22Rv1 (cell line): ENCODE data around the gene IGF1R.

ENCODE experiments used
- ZFX ChIP-seq: fragments of 450-650 bp; IDR thresholded peaks from 2 replicates; pipeline ENCODE4 v1.6.1; 2017; ENCODE audit warnings: antibody characterized with exemption, borderline replicate concordance
- TF ChIP-seq, protein P1 (sequence below): fragments of 450-650 bp; IDR thresholded peaks from 2 replicates; pipeline ENCODE4 v1.5.1; 2017; ENCODE audit warnings: mild to moderate bottlenecking

DNA sequence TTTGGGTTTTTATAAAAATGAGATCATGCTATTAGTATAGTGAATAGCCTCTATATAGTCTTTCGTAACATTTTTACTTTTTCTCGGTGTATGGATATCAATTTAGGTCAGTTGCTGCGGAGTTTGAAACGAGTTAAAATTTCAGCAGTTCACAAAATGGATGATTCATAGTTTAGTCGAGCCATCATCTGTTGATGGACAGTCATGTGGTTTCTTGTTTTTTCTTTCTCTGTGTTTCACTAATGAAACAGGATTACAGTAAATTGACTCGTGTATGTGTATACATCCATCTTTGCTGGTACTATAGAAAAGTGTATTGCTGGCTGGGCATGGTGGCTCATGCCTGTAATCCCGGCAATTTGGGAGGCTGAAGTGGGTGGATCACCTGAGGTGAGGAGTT lies 106.8 kb downstream of the IGF1R start:
- TF ChIP-seq, protein P1, sequence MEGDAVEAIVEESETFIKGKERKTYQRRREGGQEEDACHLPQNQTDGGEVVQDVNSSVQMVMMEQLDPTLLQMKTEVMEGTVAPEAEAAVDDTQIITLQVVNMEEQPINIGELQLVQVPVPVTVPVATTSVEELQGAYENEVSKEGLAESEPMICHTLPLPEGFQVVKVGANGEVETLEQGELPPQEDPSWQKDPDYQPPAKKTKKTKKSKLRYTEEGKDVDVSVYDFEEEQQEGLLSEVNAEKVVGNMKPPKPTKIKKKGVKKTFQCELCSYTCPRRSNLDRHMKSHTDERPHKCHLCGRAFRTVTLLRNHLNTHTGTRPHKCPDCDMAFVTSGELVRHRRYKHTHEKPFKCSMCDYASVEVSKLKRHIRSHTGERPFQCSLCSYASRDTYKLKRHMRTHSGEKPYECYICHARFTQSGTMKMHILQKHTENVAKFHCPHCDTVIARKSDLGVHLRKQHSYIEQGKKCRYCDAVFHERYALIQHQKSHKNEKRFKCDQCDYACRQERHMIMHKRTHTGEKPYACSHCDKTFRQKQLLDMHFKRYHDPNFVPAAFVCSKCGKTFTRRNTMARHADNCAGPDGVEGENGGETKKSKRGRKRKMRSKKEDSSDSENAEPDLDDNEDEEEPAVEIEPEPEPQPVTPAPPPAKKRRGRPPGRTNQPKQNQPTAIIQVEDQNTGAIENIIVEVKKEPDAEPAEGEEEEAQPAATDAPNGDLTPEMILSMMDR, result no peak
- no peak for TF ChIP-seq ZFX
